Mucosa of descending colon (tissue), 3 donors: ENCODE data around the gene NAXD. TPM values are rescaled to one million over a fixed set of nuclear protein-coding genes. Genes with fewer than 3 reads are reported as not detected.
A peak's percentile ranks its signal among the peaks of the same experiment; 100 is the strongest.
"Not testable (repeated sequence)": the region's sequence is repeated elsewhere in the genome, so short reads cannot be mapped to it uniquely, and the experiment has no call there.

Source experiments
- ATAC-seq: fragments of 200-7000 bp; cut with Tn5 transposase; one replicate; pipeline ENCODE4 v1.9.1; 2020; ENCODE audit warnings: mild to moderate bottlenecking, moderate library complexity
- DNase-seq, 3 donors: peaks; one replicate each; pipeline ENCODE4 v3.0.0-alpha.2; 2020
- H3K36me3 ChIP-seq: fragments of 200-600 bp; one replicate; pipeline ENCODE4 v1.8.0; 2021; ENCODE audit warnings: low read depth, mild to moderate bottlenecking
- H3K4me1 ChIP-seq: fragments of 200-600 bp; one replicate; pipeline ENCODE4 v1.8.0; 2021; ENCODE audit warnings: low read depth, mild to moderate bottlenecking
- H3K4me3 ChIP-seq: fragments of 200-600 bp; one replicate; pipeline ENCODE4 v1.8.0; 2021; ENCODE audit warnings: mild to moderate bottlenecking
- H3K9me3 ChIP-seq: fragments of 200-600 bp; one replicate; pipeline ENCODE4 v1.8.0; 2021; ENCODE audit warnings: mild to moderate bottlenecking
- CTCF ChIP-seq: fragments of 200-600 bp; IDR thresholded peaks from one replicate; pipeline ENCODE4 v1.8.0; 2022; ENCODE audit warnings: antibody characterized with exemption, mild to moderate bottlenecking
- intact Hi-C, 2 donors: fragments of 100-400 bp; cut with DNase I in 1 of 2; cut with micrococcal nuclease in 1 of 2; formaldehyde crosslinking; loops; one replicate each; pipeline versions ENCODE4 v1.11.0 to v1.11.1; 2022; cut with DNase I, micrococcal nuclease
- long read RNA-seq, 2 donors: library from polyadenylated mRNA; unstranded; transcript quantifications; one replicate each; pipeline ENCODE4 v2.0.0, GENCODE V29; 2019 to 2021
- total RNA-seq, 3 donors: library from RNA; stranded (reverse); fragmentation: NEBNext Ultra II Directional in 2 of 3; extraction: Animal tissue kit (Norgen Biotek cat#: 25700) in 2 of 3; gene quantifications; one replicate each; pipeline versions ENCODE4 v1.2.1 to v1.2.4, GENCODE V29; 2021 to 2023
- donor health status: DM: no; HTN: no; CAD: no; lungs with moderate emphysema.
- donor health status: DM: no; HTN: no; CAD: no.
- donor health status: DM: no; HTN: yes; CAD: no.

The NAXD gene
- 10 to 100 TPM; 32.8 to 49.6 (median 38.8) TPM for total RNA-seq
- long read RNA-seq, donor 1, partial matches to known transcripts, result 22 of 125 reads
- long read RNA-seq, donor 1, other reads (novel, unspliced or antisense), result 100 of 125 reads
- long read RNA-seq, donor 2, partial matches to known transcripts, result 0 of 24 reads
- long read RNA-seq, donor 2, other reads (novel, unspliced or antisense), result 24 of 24 reads

GRCh38 chr13:110615322-110616102 is at the start of gene NAXD:
Gene NAXD (plus strand): TSS chr13:110615545. CDS start chr13:110615602, 57 bp downstream.
- Histone ChIP-seq H3K4me1 (peaks cover 24% of the 10 kb centered on the region), H3K4me3 (peak within 1 kb of the TSS; percentile 91), H3K36me3 (no peaks in the 10 kb centered on the region), H3K9me3 (no peaks in the 10 kb centered on the region)
- TF ChIP-seq CTCF, result no peak
- ATAC-seq (peak; percentile 92), DNase-seq (peak; percentile 94 to 96 (median 94))
- intact Hi-C loops, result no loop called here

GRCh38 chr13:110566171-110566570 is 49.2 kb upstream of the NAXD start:
- Histone ChIP-seq H3K36me3 (no peaks in the 10 kb centered on the region), H3K4me1 (peaks cover 11% of the 10 kb centered on the region), H3K4me3 (no peak overlapping the region), H3K9me3 (no peaks in the 10 kb centered on the region)
- DNase-seq, result no peak
- TF ChIP-seq CTCF, result no peak
- intact Hi-C loops, result no loop called here
- ATAC-seq, result no peak

- Histone ChIP-seq H3K9me3 (no peaks in the 10 kb centered on the region), H3K4me1 (peaks cover 3% of the 10 kb centered on the region), H3K4me3 (no peak overlapping the region), H3K36me3 (no peaks in the 10 kb centered on the region)
- no peak for ATAC-seq
- intact Hi-C loops, result no loop called here
- TF ChIP-seq CTCF, result no peak
- DNase-seq, result no peak
Observed at GRCh38 chr13:110568612-110569011, 46.7 kb upstream of the NAXD start.

GRCh38 chr13:110569962-110570361 is 45.4 kb upstream of the NAXD start:
- H3K9me3 ChIP-seq, H3K4me3 ChIP-seq, H3K4me1 ChIP-seq, ATAC-seq, DNase-seq, H3K36me3 ChIP-seq, intact Hi-C loops: not testable (repeated sequence)

- Histone ChIP-seq H3K9me3 (no peaks in the 10 kb centered on the region), H3K4me1 (no peaks in the 10 kb centered on the region), H3K4me3 (no peak overlapping the region), H3K36me3 (no peaks in the 10 kb centered on the region)
- ATAC-seq, result no peak
- intact Hi-C loops, result no loop called here
- no peak for TF ChIP-seq CTCF
- no peak for DNase-seq
Observed at GRCh38 chr13:110570886-110571285, 44.5 kb upstream of the NAXD start.
